ENCODE measurements around the gene NPHP4. TPM values are rescaled to one million over a fixed set of nuclear protein-coding genes. Genes with fewer than 3 reads are reported as not detected.

NPHP4 gene
- total and polyA plus RNA-seq, 9 of the 15 experiments (the other 6 are each of a cell fraction or from before 2014, with no cell fraction given) = 0.52 to 26.2 (median 6.7) TPM

- Histone ChIP-seq H4K20me1 (replicated peaks; ENCODE audit: control insufficient read depth, insufficient read depth, low read length) (no peaks in the 10 kb centered on the region), H3K27me3 (ENCODE audit: control insufficient read depth in 2 of 2, insufficient read depth in 2 of 2, low read length in 2 of 2) (no peaks in the 10 kb centered on the region), H3K9me3 (replicated peaks; ENCODE audit: control insufficient read depth, insufficient read depth, low read depth, low read length) (no peaks in the 10 kb centered on the region), H2AFZ (ENCODE audit: low read depth, low read length) (no peak overlapping the region), H3K79me2 (ENCODE audit: control insufficient read depth, insufficient read depth, low read length) (no peaks in the 10 kb centered on the region), H3K4me3 (no peak overlapping the region), H3K4me2 (ENCODE audit: insufficient read depth, low read length) (no peak overlapping the region), H3K9me1 (ENCODE audit: control insufficient read depth, insufficient read depth, low read length) (no peaks in the 10 kb centered on the region), H3K9ac (ENCODE audit: insufficient read depth in 1 of 2, low read depth in 2 of 2, low read length in 2 of 2) (no peak overlapping the region), H3K36me3 (ENCODE audit: control insufficient read depth, insufficient read depth, low read length) (peaks cover 10% of the 10 kb centered on the region; the same call in 2 of the 3 replicates), H3K4me1 (replicated peaks in 1 of 2; ENCODE audit: control insufficient read depth in 2 of 2, insufficient read depth in 2 of 2, low read length in 2 of 2) (peaks cover 7 to 9% of the 10 kb centered on the region in 2 experiments), H3K27ac (ENCODE audit: extremely low read depth, low read depth, low read length) (no peak overlapping the region)
- TF ChIP-seq ZSCAN32 (CRISPR knock-in tag; IDR thresholded peaks at IDR 0.05) = no peak
- TF ChIP-seq ZNF174 (CRISPR knock-in tag; IDR thresholded peaks at IDR 0.05) = no peak
- no peak for TF ChIP-seq GABPA (tag; conservative IDR thresholded peaks at IDR 0.05; ENCODE audit: low read depth)
- TF ChIP-seq RFX5 (IDR thresholded peaks at IDR 0.05; ENCODE audit: low read depth, low read length) = no peak
- TF ChIP-seq RNF2 (IDR thresholded peaks at IDR 0.05) = no peak
- no peak for ATAC-seq
- ChIA-PET POLR2A (interaction anchor here (1.0 kb wide), 1 partner anchor 16 kb away, joined by 3 read pairs; no protein-coding TSS in a partner anchor), CTCF (ENCODE audit: low intra/inter-chr PET ratio) (no interaction called here)
- 83% methylated on average over 4 of the region's 4 CpGs for WGBS (ENCODE audit: insufficient coverage, low coverage, missing lambda C conversion rate)
- intact Hi-C loops (cut with micrococcal nuclease) (no loop called here), in situ Hi-C loops (cut with MboI) (no loop called here)
- no peak for FAIRE-seq
- DNase-seq (ENCODE audit: extremely low read depth in 1 of 4, low spot score in 3 of 4) = no peak
- no TSS peak for BruUV-seq (replicated peaks)
Observed at GRCh38 chr1:5921671-5922070, 70.6 kb downstream of the NPHP4 start.

- no peak overlapping the region for H3K9ac ChIP-seq (ENCODE audit: insufficient read depth in 1 of 2, low read depth in 2 of 2, low read length in 2 of 2)
- H3K36me3 ChIP-seq (ENCODE audit: control insufficient read depth, insufficient read depth, low read length) = peaks cover 12% of the 10 kb centered on the region; the same call in 2 of the 3 replicates
- no peaks in the 10 kb centered on the region for H3K79me2 ChIP-seq (ENCODE audit: control insufficient read depth, insufficient read depth, low read length)
- no peak overlapping the region for H3K4me3 ChIP-seq
- ATAC-seq (no peak), FAIRE-seq (no peak), DNase-seq (ENCODE audit: extremely low read depth in 1 of 4, low spot score in 3 of 4) (no peak)
- H3K9me3 ChIP-seq (replicated peaks; ENCODE audit: control insufficient read depth, insufficient read depth, low read depth, low read length) = no peaks in the 10 kb centered on the region
- in situ Hi-C loops (cut with MboI) (no loop called here), intact Hi-C loops (cut with micrococcal nuclease) (no loop called here)
- peaks cover 9 to 14% of the 10 kb centered on the region in 2 experiments for H3K4me1 ChIP-seq (replicated peaks in 1 of 2; ENCODE audit: control insufficient read depth in 2 of 2, insufficient read depth in 2 of 2, low read length in 2 of 2)
- H3K4me2 ChIP-seq (ENCODE audit: insufficient read depth, low read length) = no peak overlapping the region
- no peak overlapping the region for H3K27ac ChIP-seq (ENCODE audit: extremely low read depth, low read depth, low read length)
- 79% methylated on average over 7 of the region's 7 CpGs for WGBS (ENCODE audit: insufficient coverage, low coverage, missing lambda C conversion rate)
- H4K20me1 ChIP-seq (replicated peaks; ENCODE audit: control insufficient read depth, insufficient read depth, low read length) = no peaks in the 10 kb centered on the region
- no peak for TF ChIP-seq ATF2 (CRISPR knock-in tag; IDR thresholded peaks at IDR 0.05)
- CTCF ChIA-PET (ENCODE audit: low intra/inter-chr PET ratio) = no interaction called here
- BruUV-seq (replicated peaks) = no TSS peak
- no peak overlapping the region for H2AFZ ChIP-seq (ENCODE audit: low read depth, low read length)
- H3K27me3 ChIP-seq (ENCODE audit: control insufficient read depth in 2 of 2, insufficient read depth in 2 of 2, low read length in 2 of 2) = no peaks in the 10 kb centered on the region
- POLR2A ChIA-PET = interaction anchor here (1.0 kb wide), 1 partner anchor 17 kb away, joined by 3 read pairs; no protein-coding TSS in a partner anchor
- H3K9me1 ChIP-seq (ENCODE audit: control insufficient read depth, insufficient read depth, low read length) = no peaks in the 10 kb centered on the region
Observed at GRCh38 chr1:5921129-5921528, 71.1 kb downstream of the NPHP4 start.
